HT1080 (cell line): Measurements from ENCODE around the gene SEC23B. TPM values are rescaled to one million over a fixed set of nuclear protein-coding genes. Genes with fewer than 3 reads are reported as not detected.

Source experiments
- DNase-seq: peaks from one replicate; pipeline ENCODE4 v3.0.0-alpha.2; 2015; ENCODE audit warnings: low read depth
- small RNA-seq: library from RNA; depleted of rRNA; stranded (forward); fragments of <200 nt; gene quantifications from one replicate; pipeline ENCODE3, GENCODE V24; 2014
- total RNA-seq: library from RNA; depleted of rRNA; stranded (reverse); fragments of >200 nt; shearing (Covaris generic); gene quantifications from 2 replicates; pipeline ENCODE4 v1.2.3, GENCODE V29; 2014; rRNA removed

SEC23B gene
- total RNA-seq, 1 experiment from 2014 or later: 95.2 TPM

DNA sequence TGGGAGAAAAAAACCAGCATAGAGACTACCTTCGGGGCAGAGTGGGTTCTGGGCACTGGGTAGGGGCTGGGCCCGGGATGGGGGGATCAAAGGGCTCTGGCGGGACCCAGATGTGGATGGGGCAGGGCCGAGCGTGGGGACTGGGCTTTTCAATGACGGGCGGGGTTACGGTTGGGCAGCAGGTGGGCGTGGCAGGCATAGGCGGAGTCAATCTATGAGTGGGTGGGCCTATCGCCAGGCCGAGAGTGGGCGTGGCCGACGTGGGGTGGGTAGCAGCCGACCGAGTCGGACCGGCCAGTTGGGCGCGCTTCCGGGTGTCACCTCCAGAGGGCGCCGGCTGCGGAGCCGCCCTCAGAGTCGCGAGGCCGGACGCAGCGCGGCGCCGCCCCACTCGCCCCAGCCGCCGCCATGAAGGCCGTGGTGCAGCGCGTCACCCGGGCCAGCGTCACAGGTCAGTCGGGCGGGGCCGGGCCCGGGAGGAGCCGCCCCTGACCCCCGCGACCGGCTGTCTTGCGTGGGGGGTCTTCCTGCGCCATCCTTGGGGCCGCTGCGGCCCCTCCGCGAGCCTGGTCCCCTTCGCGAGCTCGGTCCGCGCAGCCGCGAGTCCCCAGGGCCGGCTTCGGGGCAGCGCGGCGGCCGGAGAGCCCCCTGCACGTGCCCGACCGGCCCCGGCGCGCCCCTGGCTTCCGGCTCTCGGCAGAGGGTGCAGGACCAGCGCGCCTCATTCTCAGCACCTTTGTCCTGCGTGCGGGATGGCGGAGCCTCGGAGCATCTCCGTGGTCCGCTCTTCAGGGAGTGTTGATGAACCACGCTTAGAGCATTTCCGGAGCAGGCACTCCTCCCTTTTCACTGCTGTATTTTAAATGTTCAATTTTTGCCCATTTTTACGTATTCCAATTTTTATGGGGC lies 80.2 kb downstream of the SEC23B start, which contains the start of gene DTD1:
DTD1 (plus strand) TSS at position 390 of the 909 bp plus-strand sequence; CDS start at position 409, 19 bp downstream.
- peak; percentile 89 for DNase-seq

DNA sequence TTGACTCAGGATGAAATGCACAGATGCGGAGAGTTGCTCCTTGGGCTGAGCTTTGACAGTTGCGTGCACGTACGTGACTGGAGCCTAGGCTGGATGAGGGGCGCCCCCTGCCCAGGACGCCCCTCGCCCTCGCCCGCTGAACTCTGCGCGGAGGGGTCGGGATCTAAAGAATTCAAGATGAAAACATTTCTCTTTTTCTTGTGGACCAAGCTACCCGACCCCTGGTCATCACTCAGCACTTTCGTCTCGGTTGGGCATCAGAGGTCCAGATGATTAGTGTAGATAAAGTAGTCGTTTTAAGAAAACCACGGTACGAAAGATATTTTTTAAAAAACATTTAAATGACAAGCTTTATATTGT lies 80.8 kb downstream of the SEC23B start:
- DNase-seq: peak; percentile 4

DNA sequence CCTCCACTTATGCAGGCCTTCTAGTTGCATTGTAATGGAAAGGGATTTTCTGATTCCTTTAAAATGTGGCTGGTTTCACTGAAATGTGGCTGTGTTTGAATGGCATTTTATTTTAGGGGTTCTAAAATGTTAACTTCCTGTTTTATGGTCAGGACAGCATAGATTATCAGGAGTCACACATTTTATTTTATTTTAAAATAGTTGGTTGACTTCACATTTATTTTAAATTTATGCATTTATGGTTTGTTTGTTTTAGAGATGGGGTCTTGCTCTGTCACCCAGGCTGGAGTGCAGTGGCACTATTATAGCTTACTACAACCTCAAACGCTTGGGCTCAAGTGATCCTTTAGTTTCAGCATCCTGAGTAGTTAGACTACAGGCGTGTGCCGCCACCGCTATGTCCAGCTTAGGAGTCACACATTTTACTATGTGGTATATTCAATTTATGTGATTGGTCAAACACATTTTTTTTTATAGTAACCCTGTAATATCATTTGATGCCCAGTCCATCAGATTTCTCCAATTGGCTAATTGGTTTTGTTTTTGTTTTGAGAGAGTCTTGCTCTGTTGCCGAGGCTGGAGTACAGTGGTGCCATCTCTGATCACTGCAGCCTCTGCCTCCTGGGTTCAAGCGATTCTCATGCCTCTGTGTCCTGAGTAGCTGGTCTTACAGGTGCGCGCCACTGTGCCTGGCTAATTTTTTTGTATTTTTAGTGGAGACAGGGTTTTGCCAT lies 82.4 kb downstream of the SEC23B start:
- no peak for DNase-seq

DNA sequence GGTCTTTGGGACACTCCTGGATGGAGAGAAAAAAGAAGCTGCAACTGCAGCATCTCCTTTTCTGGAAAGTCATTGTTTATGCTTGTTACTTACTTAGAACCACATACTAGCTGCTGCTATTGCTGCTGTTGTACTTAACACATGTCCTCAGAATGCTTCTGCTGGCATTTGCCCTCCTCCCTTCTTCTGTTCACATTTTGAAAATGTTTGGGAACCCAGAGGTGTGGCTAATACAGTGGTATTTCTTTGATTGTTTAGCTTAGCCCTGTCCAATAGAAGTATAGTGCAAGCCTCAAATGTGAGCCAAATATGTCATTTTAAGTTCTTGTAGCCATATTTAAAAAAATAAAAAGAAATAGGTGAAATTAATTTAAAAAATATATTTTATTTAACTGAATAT lies 88.5 kb downstream of the SEC23B start:
- DNase-seq: no peak

DNA sequence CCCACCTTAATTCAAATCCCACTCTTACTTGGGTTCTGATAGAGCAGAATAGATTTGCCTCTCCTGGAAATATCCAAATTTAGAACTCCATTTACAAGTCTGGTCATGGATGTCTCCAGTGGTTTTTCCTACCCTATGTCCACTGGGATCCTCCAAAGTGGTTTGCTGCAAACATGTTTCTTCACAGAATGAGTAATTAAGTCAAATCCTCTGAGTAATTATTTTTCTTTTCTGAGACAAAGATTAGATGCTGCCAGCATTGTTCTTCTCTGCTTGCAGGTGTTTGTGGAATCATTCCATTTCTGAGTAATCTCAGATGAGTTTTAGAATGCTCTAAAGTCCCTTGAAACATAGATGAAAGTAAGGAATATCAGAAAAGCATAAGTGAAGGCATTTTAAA lies 102.0 kb downstream of the SEC23B start:
- no peak for DNase-seq

Small RNAs within 50 kb of the gene (small RNA-seq; reads per million reads assigned to genes)
- gene MIR3192 (not detected), gene RN7SL638P (not detected), gene RNU6ATAC34P (not detected)

Other genes starting within 250 kb of the SEC23B start
- gene ZNF133, start 219.4 kb upstream of the SEC23B start, total RNA-seq: 8.6 and 8.9 TPM in 2 replicates
- 0.57 and 1.3 TPM in 2 replicates for gene DZANK1, start 40.9 kb upstream of the SEC23B start, total RNA-seq
- 25.2 and 35.2 TPM in 2 replicates for gene POLR3F, start 40.5 kb upstream of the SEC23B start, total RNA-seq
- gene RBBP9, start 10.7 kb upstream of the SEC23B start, total RNA-seq: 17.1 and 17.4 TPM in 2 replicates
- 154 and 161 TPM in 2 replicates for gene SMIM26, start 59.5 kb downstream of the SEC23B start, total RNA-seq
- gene DTD1, start 80.1 kb downstream of the SEC23B start, total RNA-seq: 115 and 120 TPM in 2 replicates